ENCODE measurements around the gene PROS1.

- TF ChIP-seq CTCF (IDR thresholded peaks at IDR 0.05): no peak
- TF ChIP-seq POLR2A (IDR thresholded peaks at IDR 0.05): no peak
- no peak for TF ChIP-seq POLR2AphosphoS5 (IDR thresholded peaks at IDR 0.05)
These were observed 27.5 kb upstream of the PROS1 start for GRCh38 chr3:94001191-94001590.
